CD4-positive, alpha-beta T cell (primary cell): ENCODE data around the gene MUSTN1. TPM values are rescaled to one million over a fixed set of nuclear protein-coding genes. Genes with fewer than 3 reads are reported as not detected.

Experiments used
- ATAC-seq: fragments of 200-7000 bp; cut with Tn5 transposase; one replicate; pipeline ENCODE4 v1.10.0; 2022; ENCODE audit warnings: mild to moderate bottlenecking; ENCODE audit not compliant: poor library complexity
- CTCF ChIA-PET: fragments of 350-600 bp; sonication (Branson Sonifier 250); formaldehyde crosslinking; loops from one replicate; lab custom pipeline; 2021; ENCODE audit warnings: antibody characterized with exemption, inconsistent platforms; lab: Charles Lee
- POLR2A ChIA-PET: fragments of 350-600 bp; sonication (Branson Sonifier 250); formaldehyde crosslinking; loops from one replicate; lab custom pipeline; 2021; ENCODE audit warnings: antibody characterized with exemption, inconsistent platforms; lab: Charles Lee
- DNase-seq, 14 experiments: peaks; one replicate each; pipeline ENCODE4 v3.0.0-alpha.2; 2013 to 2020; ENCODE audit warnings: mixed read lengths in 2 of 14
- H3K27ac ChIP-seq, 2 donors: one replicate each; pipeline versions ENCODE4 v1.5.1 to v1.7.0; 2013; ENCODE audit warnings: low read length in 2 of 2, low read depth in 1 of 2, mild to moderate bottlenecking in 1 of 2
- H3K27me3 ChIP-seq, 2 experiments: 1 replicate in 1 of 2; 2 replicates in 1 of 2; pipeline versions ENCODE4 v1.6.1 to v1.7.0; 2013; ENCODE audit warnings: low read length in 2 of 2, control low read depth in 1 of 2, mild to moderate bottlenecking in 1 of 2, moderate library complexity in 1 of 2; ENCODE audit not compliant: insufficient read depth in 2 of 2, control insufficient read depth in 1 of 2
- H3K36me3 ChIP-seq: one replicate; pipeline ENCODE4 v1.6.1; 2013; ENCODE audit warnings: low read length, control low read depth; ENCODE audit not compliant: insufficient read depth
- H3K4me1 ChIP-seq: one replicate; pipeline ENCODE4 v1.6.1; 2013; ENCODE audit warnings: low read length, control low read depth; ENCODE audit not compliant: insufficient read depth
- H3K4me3 ChIP-seq: one replicate; pipeline ENCODE4 v1.5.1; 2013; ENCODE audit warnings: mild to moderate bottlenecking, low read length, moderate library complexity
- H3K9me3 ChIP-seq, 2 experiments: 1 replicate in 1 of 2; 2 replicates in 1 of 2; pipeline versions ENCODE4 v1.6.1 to v1.7.0; 2013; ENCODE audit warnings: low read length in 2 of 2, mild to moderate bottlenecking in 2 of 2, control low read depth in 1 of 2, moderate library complexity in 1 of 2; ENCODE audit not compliant: control insufficient read depth in 1 of 2, insufficient read depth in 1 of 2
- H3K27ac Mint-ChIP-seq: one replicate; pipeline ENCODE4 v1.8.0; 2020; ENCODE audit warnings: mixed read lengths
- H3K27me3 Mint-ChIP-seq: one replicate; pipeline ENCODE4 v1.8.0; 2021; ENCODE audit warnings: mixed read lengths
- H3K36me3 Mint-ChIP-seq: one replicate; pipeline ENCODE4 v1.8.0; 2021; ENCODE audit warnings: low read depth, mixed read lengths
- H3K4me1 Mint-ChIP-seq: one replicate; pipeline ENCODE4 v1.8.0; 2021; ENCODE audit warnings: low read depth, mixed read lengths
- H3K4me3 Mint-ChIP-seq: one replicate; pipeline ENCODE4 v1.8.0; 2020; ENCODE audit warnings: mild to moderate bottlenecking, mixed read lengths
- H3K9me3 Mint-ChIP-seq: one replicate; pipeline ENCODE4 v1.8.0; 2020; ENCODE audit warnings: mixed read lengths
- CTCF ChIP-seq: fragments of 200-600 bp; IDR thresholded peaks from one replicate; pipeline ENCODE4 v1.8.0; 2022; ENCODE audit warnings: antibody characterized with exemption, mild to moderate bottlenecking
- intact Hi-C, 2 experiments: fragments of 100-400 bp; cut with DNase I in 1 of 2; cut with micrococcal nuclease in 1 of 2; formaldehyde crosslinking; loops; one replicate each; pipeline versions ENCODE4 v1.15.1 to v1.9.0; 2023 to 2025; cut with DNase I, micrococcal nuclease
- total RNA-seq, 174 experiments: library from RNA in 2 of 174; stranded (reverse) in 2 of 174; gene quantifications; one replicate each; pipeline ENCODE4 v1.2.3 and lab custom pipeline; 2021 to 2026

The MUSTN1 gene
- total RNA-seq, 2 experiments from 2014 or later: 10.7 to 11.3 TPM

GRCh38 chr3:52816199-52816598, 18.6 kb downstream of the MUSTN1 start:
- H3K27me3 ChIP-seq: no peaks in the 10 kb centered on the region
- H3K4me3 ChIP-seq: no peak overlapping the region
- Mint-ChIP-seq H3K9me3 (no peaks in the 10 kb centered on the region), H3K27ac (no peak overlapping the region), H3K36me3 (peaks cover 4% of the 10 kb centered on the region), H3K4me1 (no peaks in the 10 kb centered on the region), H3K27me3 (no peaks in the 10 kb centered on the region), H3K4me3 (no peak overlapping the region)
- no peaks in the 10 kb centered on the region for H3K36me3 ChIP-seq
- DNase-seq (no peak), ATAC-seq (no peak)
- POLR2A ChIA-PET: no interaction called here
- CTCF ChIA-PET: no interaction called here
- H3K27ac ChIP-seq: no peak overlapping the region
- intact Hi-C loops: no loop called here
- H3K4me1 ChIP-seq: no peaks in the 10 kb centered on the region
- no peak for TF ChIP-seq CTCF
- no peaks in the 10 kb centered on the region for H3K9me3 ChIP-seq

- Histone ChIP-seq H3K9me3 (no peaks in the 10 kb centered on the region), H3K27me3 (no peaks in the 10 kb centered on the region), H3K4me1 (no peaks in the 10 kb centered on the region), H3K36me3 (no peaks in the 10 kb centered on the region), H3K27ac (no peak overlapping the region), H3K4me3 (no peak overlapping the region)
- Mint-ChIP-seq H3K9me3 (no peaks in the 10 kb centered on the region), H3K36me3 (no peaks in the 10 kb centered on the region), H3K4me1 (peaks cover 12% of the 10 kb centered on the region), H3K27ac (no peak overlapping the region), H3K4me3 (no peak overlapping the region), H3K27me3 (no peaks in the 10 kb centered on the region)
- POLR2A ChIA-PET: no interaction called here
- CTCF ChIA-PET: no interaction called here
- DNase-seq (no peak), ATAC-seq (no peak)
- TF ChIP-seq CTCF: no peak
- intact Hi-C loops: no loop called here
Observed at GRCh38 chr3:52813810-52814209, 21.0 kb downstream of the MUSTN1 start.

GRCh38 chr3:52811452-52812011, 23.3 kb downstream of the MUSTN1 start:
- Mint-ChIP-seq H3K36me3 (no peaks in the 10 kb centered on the region), H3K4me3 (no peak overlapping the region), H3K9me3 (no peaks in the 10 kb centered on the region), H3K4me1 (peaks cover 12% of the 10 kb centered on the region), H3K27ac (no peak overlapping the region), H3K27me3 (no peaks in the 10 kb centered on the region)
- no peak overlapping the region for H3K4me3 ChIP-seq
- CTCF ChIA-PET: interaction anchor here (1.8 kb wide), 1 partner anchor 11 kb away, joined by 4 read pairs; no protein-coding TSS in a partner anchor
- H3K4me1 ChIP-seq: no peaks in the 10 kb centered on the region
- no peaks in the 10 kb centered on the region for H3K36me3 ChIP-seq
- H3K27ac ChIP-seq: no peak overlapping the region
- no peak for DNase-seq
- TF ChIP-seq CTCF: no peak
- H3K9me3 ChIP-seq: no peaks in the 10 kb centered on the region
- intact Hi-C loops: no loop called here
- no peaks in the 10 kb centered on the region for H3K27me3 ChIP-seq
- ATAC-seq: no peak
- POLR2A ChIA-PET: interaction anchor here (0.9 kb wide), 1 partner anchor 13 kb away, joined by 3 read pairs; no protein-coding TSS in a partner anchor
